GM18499 (cell line): ENCODE results near the gene MRTFB.
"Not testable (repeated sequence)": the region's sequence is repeated elsewhere in the genome, so short reads cannot be mapped to it uniquely, and the experiment has no call there.

Source experiments
- ATAC-seq: cut with Tn5 transposase; IDR thresholded peaks from one replicate; pipeline ENCODE4 v1.9.1; 2021; ENCODE audit warnings: moderate number of reproducible peaks; ENCODE audit not compliant: insufficient read depth, unreplicated experiment

Gene MRTFB

DNA sequence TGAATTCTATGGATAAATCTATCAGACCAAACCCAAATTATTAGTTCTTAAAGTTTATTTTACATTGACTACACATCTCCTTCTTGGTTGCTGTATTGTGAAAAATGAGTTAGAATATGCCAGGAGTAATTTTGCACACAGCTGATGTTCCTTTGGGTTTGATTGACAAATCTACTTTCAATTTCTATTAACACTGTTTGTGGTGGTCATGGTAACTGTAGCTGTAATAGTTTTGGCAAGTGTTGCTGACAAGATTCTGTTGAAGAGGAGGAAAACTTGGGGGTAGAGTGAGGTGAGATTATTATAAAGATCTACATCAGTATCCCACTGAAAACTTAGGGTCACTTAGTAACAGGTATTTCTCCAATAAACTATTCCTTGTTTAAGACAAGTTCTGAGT lies 30.3 kb downstream of the MRTFB start:
- ATAC-seq, result no peak

DNA sequence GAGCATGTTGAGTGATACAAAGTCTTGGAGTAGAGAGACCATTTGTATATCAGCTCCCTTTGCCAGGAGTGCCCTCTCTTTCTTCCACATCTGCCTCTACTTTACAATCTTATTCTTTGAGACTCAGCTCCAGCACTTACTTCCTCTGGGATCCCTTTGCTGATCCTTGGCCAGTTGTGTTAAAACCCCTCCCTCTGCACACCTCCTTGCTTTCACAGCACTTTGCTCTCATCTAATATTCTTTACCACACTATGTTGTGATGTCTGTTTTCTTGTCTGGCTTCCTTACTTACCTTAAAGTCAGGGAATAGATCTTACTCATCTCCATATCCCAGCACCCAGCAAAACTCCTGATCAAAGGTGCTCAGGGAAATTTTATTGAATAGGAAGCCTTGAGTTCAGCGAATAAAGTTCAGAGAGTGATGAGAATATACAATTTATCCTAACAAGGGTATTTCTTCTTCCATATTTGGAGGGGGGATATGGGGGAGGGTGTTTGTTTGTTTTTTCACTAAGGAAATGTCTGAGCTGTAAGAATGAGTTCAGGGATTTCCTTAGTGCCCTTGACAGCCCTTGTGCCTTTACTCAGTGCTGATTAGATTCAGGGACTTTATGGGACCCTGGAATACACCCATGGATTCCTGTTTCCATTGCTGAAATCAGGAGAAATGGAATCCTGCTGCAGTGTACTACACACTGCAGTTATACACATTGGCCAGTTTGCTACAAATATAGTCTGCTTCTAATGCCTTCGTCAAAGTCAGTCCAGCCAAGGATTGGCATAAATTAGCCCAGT lies 32.0 kb downstream of the MRTFB start:
- no peak for ATAC-seq

DNA sequence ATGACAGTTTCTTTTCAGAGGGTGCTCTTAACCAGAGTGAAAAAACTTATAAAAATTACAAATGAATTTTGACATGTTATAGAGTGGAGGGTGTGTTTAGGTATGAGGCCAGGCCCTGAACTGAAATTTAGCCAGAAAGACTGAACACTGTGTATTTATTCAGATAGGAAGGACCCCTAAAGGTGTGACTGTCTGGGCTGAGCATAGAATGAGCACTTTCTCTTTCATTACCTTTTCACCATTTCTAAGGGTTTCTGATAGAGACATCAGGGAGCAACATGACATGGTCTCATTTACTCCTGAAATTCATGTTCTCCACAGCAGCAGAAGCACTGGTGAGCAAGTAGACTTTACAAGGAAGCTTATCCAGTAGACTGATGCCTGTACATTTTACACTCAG lies 32.9 kb downstream of the MRTFB start:
- no peak for ATAC-seq

DNA sequence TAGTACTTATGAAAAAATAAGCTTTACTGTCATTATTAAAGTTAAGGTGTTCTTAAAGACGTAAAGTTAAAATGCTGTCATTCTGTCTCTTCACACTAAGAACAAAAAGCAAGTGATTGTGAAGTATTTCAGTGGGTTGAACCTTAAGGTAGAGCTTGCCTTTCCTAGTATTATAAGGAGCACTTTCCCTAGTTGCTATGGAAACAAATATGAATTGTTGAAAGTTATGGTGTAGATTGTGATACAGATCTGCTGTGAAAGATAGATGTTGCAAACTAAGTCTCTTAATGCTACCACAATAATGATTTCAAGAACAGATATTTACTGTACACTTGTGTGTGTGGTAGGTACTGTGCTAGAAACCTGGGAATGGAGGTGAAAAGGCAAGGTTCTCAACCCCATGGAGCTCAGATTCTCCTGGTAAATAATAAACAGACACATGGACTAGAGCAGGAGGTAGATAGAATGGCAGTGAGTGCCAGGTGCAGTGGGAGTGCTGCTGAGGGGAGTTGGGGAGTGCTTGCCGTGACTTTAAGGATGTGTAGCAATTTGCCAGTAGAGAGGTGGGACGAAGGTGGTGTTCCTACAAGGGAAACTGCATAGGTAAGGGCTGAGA lies 34.7 kb downstream of the MRTFB start:
- ATAC-seq, result no peak

DNA sequence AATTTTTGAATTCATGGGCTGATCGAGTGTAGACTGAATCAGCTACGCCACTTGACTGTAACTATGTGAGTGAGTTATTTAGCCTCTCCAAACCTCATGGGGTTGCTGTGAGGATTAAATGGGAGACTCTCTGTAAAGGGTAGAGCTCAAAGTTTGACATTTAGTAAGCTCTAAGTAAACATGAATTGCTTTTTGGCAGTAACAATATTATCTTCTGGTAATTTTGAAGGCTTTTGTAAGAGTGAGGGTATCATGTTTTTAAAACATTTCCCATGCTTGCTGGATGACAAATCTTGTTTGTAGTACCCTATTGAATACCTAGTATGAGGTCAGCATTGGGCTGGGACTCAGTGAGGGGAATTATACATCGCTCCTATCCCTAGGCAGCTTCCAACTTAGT lies 35.3 kb downstream of the MRTFB start:
- ATAC-seq, result no peak

DNA sequence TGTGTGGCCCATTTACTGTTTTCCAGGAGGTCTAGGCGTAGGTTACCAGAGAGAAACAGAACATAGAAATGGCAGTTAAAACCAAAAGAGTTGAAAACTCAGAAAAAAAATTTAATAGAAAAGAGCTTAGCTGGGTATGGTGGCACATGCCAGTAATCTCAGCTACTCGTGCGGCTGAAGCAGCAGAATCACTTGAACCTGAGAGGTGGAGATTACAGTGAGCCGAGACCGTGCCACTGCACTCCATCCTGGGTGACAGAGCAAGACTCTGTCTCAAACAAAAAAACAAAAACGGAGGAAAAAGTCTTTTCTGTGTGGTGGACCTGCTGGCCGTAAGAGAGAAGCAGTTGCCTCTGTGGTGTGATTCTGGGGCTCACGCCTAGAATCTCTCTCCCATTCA lies 35.8 kb downstream of the MRTFB start:
- ATAC-seq, result no peak

DNA sequence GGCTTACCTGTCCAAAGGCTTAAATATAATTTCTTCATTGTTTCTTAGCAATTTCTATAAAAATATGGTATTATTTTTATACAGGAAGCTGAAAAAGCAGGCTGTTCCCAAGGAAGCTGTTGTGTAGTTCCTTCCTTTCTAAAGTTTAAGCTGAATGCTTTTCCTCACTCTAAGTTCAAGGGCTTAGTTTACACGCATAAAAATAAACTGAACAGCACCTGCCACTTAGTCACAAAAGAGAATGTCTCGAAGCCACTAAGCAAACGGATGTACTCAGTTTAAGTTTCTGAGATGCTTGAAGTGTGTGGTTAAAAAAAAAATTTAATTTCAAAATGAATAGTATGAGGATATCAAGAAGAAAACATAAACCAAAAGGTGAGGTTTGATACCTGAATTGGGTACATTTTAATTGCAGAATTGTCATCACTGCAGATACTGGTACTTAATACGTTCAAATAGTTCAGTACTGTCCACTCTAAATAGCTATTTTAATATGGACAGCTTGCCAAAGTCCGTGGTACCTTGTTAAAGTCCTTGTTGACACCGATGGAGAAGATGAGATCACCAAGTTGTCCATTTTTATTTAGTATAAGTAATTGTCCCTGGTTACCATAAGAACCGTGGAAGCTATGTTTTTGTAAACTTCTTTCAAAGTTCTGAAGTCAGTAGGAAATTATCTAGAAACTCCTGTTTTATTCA lies 38.1 kb downstream of the MRTFB start:
- ATAC-seq, result no peak

DNA sequence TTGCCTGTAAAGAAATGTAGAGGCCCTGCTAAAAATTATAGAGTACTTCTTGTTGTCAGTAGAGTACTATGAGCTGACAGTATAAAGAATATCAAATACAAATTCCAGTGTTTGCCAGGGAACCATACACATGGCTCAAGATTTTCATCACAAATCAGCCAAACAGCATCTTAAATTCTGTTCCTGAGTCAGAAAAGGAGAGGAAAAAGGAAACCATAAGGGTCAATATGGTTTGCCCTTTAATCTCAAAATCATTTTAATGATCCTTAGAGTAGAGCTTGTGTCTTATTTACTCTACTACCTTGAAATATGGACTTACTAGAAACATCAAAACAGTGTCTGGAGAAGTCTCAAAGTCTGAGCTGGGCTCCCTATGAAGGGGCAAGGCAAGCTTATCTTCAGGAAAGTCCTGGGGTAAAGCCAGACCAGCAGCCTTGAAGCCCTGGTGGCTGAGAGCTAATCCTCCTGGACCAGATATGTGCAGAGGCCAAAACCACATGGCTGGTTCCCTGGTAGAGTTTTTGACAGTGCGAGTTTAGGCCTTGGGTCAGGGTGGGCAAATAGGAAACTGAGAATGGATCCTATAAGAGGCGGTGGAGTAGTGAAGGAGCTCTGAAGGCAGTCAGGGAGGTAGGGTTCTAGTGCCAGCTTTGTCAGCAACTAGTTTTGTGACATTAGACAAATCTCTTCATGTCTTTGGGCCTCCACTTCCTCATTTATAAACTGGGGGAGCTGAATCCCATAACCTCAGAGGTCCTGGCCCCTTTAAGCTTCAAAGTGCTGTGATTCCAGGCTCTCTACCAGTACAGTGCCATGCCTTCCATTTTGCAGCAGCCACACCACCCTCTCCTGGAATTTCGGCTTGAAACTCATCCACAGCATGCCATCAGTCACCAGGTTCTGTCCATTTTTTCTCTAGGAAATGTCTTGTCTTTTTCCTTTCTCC lies 38.9 kb downstream of the MRTFB start:
- ATAC-seq, result no peak

DNA sequence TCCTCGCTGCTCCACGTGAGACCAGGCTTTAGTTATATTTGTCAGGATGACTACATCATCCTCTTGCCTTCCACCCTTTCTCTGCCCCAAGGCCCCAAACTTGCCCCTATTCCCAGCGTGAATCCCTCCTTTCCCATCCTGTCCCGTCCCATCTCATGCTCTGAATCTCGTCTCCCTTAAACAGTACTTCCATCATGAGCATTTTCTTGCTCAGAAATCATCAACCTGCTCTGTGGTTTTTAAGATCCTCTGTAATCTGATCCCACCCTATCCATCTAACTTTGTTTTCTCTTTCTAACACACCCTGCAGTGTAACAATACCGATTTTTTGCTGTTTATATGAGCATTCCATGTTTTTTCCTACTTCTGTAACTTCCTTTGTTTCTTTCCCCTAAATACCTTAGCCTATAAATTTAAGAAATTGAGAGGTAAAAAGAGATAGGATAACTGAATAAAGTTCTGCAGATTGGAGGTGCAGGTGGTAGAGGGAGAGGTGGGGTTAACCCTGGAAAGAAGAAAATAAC lies 39.7 kb downstream of the MRTFB start:
- ATAC-seq, result no peak

DNA sequence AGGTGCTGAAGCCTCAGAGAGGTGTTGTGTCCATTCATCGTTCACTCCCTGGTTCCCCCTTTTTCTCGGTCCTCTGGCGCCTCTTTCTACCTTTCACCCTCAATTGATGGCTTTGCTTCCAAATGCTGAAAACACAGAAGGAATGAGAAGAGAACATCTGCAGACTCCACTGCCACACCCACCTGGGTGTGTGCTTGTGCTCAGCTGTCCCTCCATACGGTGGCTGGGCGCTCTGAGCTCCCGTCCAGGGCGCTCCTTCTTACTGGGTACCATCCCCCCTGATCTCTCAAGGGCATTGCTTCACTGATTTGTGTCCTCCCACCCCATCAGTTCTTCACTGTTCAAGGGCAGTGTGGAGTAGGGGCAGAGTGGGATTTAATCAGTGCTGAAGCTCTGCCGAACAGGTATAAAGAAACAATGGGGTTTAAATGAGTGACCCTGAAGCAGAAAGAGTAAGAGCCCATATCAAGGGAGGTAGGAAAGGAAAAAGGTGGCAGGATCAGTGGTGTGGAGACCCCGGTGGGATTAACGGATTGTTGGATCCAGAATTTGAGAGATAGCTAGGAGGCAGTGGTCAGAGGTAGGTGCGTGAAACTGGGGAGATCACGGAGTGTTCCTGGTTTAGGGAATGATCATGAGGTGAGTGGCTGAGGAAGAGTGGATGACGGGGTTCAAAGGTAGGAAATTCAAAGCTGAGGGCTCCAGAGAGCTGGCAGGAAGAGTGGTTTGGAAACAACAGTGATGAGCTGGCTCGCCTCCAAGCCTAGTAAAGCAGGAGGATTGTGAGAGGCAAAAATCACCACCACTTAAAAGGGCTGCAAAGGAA lies 40.8 kb downstream of the MRTFB start:
- no peak for ATAC-seq

DNA sequence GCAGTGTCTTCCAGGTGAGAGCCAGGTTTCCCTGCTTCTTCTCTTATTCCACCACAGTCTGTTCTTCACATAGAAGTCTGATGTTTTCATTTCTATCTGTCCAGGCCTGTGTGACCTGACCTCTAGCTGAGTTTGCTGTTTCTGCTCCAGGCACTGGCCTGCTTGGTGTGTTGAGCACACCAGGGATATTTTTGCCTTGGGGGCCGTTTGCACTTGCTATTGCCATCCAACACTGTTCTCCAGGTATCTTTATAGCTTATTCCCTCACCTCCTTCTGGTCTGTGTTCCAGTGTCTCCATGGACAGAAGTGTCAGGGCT lies 41.4 kb downstream of the MRTFB start:
- ATAC-seq, result no peak

DNA sequence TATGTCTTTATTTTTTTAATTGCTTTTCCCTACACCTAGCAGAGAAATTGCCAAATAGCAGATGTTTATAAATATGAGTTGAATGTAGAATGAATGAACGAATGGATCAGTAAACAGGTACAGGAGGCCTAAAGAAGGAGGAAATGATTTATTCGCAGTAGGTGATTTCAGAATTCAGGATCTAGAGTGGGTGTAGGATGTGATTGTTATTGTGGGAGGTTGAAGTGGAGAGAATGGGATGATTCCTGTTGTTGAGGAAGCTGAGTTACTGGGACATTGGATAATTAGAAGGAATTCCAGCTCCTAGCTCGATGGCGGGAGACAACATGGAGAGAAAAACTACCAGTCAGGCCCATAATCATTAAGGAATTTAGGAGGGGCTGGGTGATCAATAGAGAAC lies 42.2 kb downstream of the MRTFB start:
- no peak for ATAC-seq

DNA sequence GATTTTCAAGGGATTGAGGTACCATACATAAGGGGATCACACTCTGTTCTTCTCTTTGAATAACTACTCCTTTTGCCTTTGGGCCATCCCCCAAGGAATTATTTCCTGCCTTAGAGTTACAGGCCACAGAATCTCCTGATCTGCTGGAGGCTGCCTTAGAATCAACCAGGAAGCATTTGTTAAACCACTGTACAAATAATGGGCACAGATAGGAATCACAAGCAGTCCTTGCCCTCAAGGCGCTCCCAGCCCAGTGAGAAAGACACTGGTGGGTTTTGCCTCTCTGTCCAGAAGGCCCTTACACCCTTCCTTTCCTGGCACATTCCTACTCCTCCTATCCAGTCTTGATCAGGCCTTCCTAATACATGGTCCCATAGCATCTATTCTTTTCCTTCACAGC lies 45.9 kb downstream of the MRTFB start:
- no peak for ATAC-seq

DNA sequence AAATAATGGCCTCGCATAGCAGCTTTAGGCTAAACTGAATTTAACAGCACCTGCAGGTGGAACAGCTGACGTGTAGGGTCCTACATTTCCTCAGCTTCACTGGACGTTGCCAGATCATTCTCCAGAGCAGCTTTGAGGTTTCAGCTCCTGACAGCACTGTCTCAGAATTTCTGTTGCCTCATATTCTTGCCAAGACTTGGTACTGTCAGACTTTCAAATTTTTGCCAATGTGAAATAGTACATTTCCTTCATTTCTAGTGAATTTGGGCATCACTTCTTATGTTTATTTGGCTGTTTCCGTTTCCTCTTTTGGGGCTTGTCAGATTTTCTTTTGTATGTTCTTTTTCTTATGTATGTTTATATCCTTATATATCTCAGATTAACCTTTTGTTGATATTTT lies 48.7 kb downstream of the MRTFB start:
- ATAC-seq, result no peak

DNA sequence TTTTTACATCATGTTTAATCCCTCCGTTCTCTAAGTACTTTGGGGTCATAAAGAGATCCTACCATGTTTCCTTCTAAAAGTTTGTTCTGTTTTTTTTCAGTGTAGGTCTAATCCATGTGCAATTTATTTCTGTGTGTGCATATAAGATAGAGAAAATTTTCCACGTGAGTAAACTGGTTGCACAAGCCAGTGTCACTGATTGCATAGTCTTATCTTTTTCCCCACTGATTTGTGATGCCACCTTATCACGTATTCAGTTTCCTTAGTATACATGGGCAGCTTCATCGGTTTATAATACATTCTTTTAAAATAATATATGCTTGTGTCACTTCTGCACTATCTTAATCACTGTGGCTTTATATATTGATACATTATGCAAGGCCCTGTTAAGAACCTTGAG lies 49.2 kb downstream of the MRTFB start:
- no peak for ATAC-seq

DNA sequence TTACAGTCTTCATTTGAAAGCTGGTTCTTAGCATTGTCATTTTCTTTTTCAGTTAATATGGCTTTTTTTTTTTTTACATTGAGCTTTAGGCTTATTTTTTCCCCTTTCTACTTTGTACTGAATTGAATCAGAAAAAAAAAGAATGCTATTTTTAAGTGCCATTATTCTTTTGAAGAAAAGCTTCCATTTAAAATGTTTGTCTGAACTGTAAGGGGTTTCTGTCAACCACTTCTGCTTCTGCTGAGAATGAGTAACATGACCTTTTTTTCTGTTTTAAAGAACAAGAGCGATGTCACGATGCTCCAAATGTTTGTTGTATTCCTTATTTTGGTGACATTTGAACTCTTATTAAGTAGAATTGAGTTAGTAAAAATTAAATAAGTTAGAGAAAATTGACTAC lies 50.0 kb downstream of the MRTFB start:
- ATAC-seq, result no peak

DNA sequence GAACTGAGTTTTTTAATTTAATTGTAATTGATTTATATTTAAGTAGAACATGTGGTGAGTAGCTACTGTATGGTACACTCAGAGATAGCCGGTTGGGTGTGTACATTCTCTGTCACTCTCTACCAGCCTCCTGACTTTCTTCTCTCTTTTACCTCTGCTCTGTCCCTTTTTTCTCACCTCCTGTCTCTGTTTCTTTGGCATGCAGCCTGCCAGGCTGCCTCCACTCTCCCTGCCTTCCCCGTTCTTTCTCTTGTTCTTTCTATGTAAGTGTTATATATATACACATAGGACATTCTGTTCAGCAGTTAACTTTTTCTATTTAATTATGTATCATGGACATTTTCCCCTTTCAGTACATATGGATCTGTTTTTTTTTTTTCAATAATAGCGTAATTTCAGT lies 50.8 kb downstream of the MRTFB start:
- no peak for ATAC-seq

DNA sequence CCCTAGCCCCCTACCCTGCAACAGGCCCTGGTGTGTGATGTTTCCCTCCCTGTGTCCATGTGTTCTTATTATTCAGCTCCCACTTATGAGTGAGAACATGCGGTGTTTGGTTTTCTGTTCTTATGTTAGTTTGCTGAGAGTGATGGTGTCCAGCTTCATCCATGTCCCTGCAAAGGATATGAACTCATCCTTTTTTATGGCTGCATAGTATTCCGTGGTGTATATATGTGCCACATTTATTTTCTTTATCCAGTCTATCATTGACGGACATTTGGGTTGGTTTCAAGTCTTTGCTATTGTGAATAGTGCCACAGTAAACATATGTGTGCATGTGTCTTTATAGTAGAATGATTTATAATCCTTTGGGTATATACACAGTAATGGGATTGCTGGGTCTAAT lies 51.3 kb downstream of the MRTFB start:
- ATAC-seq, result not testable (repeated sequence)

DNA sequence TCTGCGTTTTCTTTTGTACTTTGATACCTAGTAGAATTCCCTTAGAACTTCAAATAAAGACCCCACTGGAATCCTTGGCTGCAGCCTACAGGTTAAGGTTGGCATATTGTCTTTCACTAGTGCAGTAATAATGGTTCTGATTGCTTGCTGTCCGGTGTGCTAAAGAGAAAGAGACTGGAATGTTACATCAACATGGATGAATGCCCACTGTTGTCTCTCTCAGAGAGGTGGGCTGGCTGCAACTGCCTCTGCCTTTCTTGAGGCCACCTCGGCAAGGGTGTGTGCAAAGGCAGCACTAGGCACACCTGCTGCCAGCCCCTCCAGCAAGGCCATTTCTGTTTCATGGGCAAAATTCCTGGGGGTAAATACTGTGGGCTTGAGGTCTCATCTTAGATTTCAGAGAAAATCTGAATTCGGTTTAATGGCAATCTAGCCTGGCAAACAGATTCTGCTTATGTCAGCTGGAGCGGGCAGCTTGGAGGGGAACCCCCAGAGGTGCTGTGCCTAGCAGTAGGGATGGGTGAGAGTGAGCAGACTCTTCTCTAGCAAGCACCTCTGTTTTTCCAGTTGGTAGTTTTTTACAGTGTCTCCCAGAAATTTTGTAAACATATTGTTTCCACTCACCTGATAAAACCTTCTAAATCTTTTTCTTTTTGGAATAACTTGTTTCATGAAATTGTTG lies 54.0 kb downstream of the MRTFB start:
- ATAC-seq, result no peak
